Fibroblast of pulmonary artery (primary cell): ENCODE measurements around the gene AIFM1.

Experiments
- DNase-seq: peaks from one replicate; pipeline ENCODE4 v3.0.0-alpha.2; 2010; ENCODE audit warnings: low read depth
- H3K4me3 ChIP-seq: replicated peaks from 2 replicates; pipeline ENCODE4 v1.5.1; 2011; ENCODE audit warnings: low read depth, mild to moderate bottlenecking, control low read depth, low read length, moderate library complexity
- TF ChIP-seq, protein P1 (sequence below): IDR thresholded peaks from 2 replicates; pipeline ENCODE4 v1.5.1; 2011; ENCODE audit warnings: mild to moderate bottlenecking, control low read depth, low read length, inconsistent platforms; ENCODE audit errors: missing control alignments

AIFM1 gene

DNA sequence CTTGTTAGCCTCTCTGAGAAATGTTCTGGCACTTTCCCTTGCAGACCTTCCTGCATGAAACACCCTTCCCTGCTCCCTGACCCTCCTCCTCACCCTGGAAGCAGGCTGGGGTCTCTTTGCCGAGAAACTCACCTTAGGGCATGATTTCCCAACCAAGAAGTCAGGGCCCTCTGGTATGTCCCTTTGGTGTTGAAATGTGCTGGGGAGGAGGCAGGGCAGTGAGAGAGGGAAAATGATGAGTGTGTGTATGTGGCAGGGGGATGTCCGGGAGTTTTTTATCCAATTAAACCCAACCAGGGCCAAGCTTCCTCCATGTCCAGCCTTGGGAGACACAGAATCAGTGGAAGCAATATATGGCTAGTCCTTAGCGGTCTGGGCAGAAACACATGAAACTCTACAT is 60.4 kb downstream of the AIFM1 start:
- TF ChIP-seq, protein P1, sequence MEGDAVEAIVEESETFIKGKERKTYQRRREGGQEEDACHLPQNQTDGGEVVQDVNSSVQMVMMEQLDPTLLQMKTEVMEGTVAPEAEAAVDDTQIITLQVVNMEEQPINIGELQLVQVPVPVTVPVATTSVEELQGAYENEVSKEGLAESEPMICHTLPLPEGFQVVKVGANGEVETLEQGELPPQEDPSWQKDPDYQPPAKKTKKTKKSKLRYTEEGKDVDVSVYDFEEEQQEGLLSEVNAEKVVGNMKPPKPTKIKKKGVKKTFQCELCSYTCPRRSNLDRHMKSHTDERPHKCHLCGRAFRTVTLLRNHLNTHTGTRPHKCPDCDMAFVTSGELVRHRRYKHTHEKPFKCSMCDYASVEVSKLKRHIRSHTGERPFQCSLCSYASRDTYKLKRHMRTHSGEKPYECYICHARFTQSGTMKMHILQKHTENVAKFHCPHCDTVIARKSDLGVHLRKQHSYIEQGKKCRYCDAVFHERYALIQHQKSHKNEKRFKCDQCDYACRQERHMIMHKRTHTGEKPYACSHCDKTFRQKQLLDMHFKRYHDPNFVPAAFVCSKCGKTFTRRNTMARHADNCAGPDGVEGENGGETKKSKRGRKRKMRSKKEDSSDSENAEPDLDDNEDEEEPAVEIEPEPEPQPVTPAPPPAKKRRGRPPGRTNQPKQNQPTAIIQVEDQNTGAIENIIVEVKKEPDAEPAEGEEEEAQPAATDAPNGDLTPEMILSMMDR: no peak
- no peak overlapping the region for H3K4me3 ChIP-seq
- DNase-seq: no peak

DNA sequence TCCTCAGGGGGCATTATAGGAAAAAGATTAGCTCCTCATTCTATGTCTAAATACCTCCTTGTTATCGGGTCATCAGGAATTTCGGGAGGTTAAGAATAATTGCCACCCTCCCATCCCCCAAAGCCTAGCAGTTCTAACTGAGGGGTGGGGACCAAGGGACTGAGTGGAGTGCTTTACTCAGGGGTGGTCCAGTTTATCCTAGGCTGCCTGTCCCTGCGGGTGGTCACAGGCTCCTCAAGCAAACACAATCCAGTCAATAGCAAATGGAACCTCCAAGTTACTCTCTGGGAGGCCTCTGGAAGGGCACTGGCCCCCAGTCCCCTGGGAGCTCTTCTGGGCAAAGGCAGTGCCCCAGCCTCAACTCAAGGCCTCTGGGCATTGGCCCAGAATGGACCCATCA is 62.0 kb downstream of the AIFM1 start:
- TF ChIP-seq, protein P1: no peak
- no peak for DNase-seq
- no peak overlapping the region for H3K4me3 ChIP-seq

DNA sequence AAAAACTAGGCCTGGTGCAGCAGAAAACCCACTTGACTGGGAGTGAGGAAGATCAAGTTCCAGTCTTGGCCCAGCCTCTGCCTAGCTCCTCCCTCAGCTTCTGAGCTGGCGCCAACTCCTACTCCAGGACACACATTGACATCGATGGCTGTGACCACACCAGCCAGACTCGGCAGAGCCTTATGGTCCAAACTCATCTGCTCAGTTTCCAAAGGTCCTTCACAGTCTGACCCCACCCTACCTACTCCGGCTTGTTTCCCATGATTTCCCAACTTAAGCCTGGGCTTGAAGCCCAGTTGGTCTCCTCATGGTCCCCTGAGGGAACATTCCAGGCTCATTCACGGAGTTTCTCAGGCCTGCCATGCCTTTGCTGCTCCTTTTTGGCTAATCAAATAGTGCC is 65.5 kb downstream of the AIFM1 start:
- TF ChIP-seq, protein P1: no peak
- peak; percentile 86 for DNase-seq
- H3K4me3 ChIP-seq: no peak overlapping the region

DNA sequence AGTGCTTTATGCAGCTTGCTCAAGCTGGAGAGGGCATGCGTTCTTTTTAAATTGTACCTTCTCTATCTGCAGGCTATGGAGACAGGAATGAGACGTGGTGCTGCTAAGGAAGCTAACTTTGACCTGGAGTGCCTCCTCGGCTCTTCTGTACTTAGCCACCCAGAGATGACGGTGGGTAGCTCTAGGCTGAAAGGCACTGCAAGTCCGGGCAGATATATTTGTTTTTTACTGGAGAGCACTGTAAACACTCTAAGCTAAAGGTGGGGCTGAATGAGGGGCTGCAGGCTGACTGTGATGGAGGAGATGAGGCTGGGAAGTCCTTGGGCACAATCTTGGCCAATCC is 67.5 kb downstream of the AIFM1 start:
- DNase-seq: no peak
- H3K4me3 ChIP-seq: no peak overlapping the region
- TF ChIP-seq, protein P1: no peak

DNA sequence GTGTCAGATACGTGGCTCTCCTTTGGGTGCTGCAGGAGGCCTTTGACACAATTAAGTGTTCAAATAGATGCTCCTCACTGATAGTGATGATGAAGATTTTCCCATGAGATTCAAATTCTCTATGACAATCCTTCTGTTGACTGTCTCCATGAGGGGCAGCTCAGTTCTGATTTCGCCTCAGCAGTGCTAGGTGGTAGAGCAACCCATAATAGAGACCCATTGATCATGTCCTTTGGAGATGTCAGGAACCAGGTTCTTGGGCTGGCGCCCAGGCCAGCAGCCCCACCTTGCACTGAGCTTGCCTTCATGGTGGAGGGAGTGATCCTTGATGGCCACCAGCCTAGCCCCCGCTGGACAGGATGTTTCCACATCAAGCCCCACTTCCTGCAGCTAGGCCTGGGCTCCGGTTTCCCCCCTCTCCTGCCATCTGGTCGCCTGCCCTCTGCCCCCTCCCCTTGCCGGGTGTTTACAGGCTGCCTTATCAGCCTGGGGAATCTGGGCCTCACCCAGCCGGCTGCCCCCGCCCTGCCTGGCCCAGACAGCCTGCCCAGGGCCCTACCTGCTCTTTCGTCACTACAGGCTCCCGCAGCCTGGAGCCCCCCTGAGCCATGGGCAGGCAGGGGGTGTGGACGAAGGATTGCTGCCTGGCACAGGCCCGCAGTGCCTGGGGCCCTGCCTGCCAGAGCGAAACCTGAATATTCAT is 68.0 kb downstream of the AIFM1 start:
- H3K4me3 ChIP-seq: no peak overlapping the region
- TF ChIP-seq, protein P1: no peak
- DNase-seq: no peak

DNA sequence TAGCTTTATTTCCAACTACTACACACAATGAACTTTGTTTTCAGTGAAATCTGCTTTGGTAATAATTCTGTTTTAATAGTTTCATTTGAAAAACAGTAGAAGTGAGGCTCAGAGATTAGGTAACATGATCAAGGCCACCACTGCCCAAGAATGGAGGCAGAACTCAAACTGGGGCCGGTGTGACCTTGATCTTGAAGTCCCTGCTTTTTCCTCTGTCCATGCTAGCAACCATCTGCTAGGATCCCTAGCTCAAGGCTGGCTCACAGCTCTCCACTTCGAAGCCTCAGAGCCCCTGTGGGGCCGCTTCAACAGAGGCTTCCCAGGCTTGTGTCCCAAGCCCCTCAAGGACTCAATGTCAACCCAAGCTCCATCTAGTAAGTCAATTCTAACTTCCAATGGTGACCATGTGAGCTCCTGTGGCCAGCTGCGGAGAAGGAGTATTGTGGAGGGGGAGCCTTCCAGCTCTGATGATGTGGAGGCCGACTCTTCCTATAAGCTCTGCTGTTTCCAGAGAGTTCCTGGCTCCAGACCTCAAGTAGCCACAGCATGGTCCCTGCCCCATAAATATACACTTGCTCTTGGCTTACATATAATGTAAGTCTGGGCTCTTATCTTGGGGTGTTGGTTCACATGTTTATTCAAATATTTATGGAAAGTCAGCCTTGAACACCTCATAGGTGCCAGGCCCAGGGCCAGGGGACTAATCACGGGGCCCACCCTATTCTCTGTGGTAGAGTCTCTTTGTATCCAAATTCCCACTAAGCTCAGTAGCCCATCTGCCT is 70.2 kb downstream of the AIFM1 start:
- DNase-seq: no peak
- TF ChIP-seq, protein P1: no peak
- H3K4me3 ChIP-seq: no peak overlapping the region
